Caco-2 (cell line): ENCODE results near the gene CPNE1. TPM values are rescaled to one million over a fixed set of nuclear protein-coding genes. Genes with fewer than 3 reads are reported as not detected.

Experiments used
- BruUV-seq: library from RNA; stranded (reverse); fragments of 400-500 nt; replicated peaks from 2 replicates; lab custom pipeline; 2021; lab: Mats Ljungman, UMichigan
- CTCF ChIA-PET: fragments of 300-600 bp; sonication (Branson Sonifier 250); formaldehyde crosslinking; loops from one replicate; lab custom pipeline; 2022; ENCODE audit warnings: antibody characterized with exemption; lab: Charles Lee
- POLR2A ChIA-PET: fragments of 300-600 bp; sonication (Branson Sonifier 250); formaldehyde crosslinking; loops from one replicate; lab custom pipeline; 2022; ENCODE audit warnings: antibody characterized with exemption; lab: Charles Lee
- DNase-seq, 2 experiments: peaks; one replicate each; pipeline versions ENCODE4 v3.0.0 to v3.0.0-alpha.2; 2020 to 2022
- H3K27me3 ChIP-seq: replicated peaks from 2 replicates; pipeline ENCODE4 v1.6.0; 2011; ENCODE audit warnings: low read length; ENCODE audit not compliant: control insufficient read depth, insufficient read depth
- H3K36me3 ChIP-seq: 2 replicates; pipeline ENCODE4 v1.5.1; 2011; ENCODE audit warnings: low read length; ENCODE audit not compliant: control insufficient read depth, insufficient read depth
- H3K4me1 ChIP-seq: fragments of 250-450 bp; sonication (Bioruptor Pico); 2 replicates; pipeline ENCODE4 v1.5.1; 2020; ENCODE audit warnings: mild to moderate bottlenecking
- H3K4me3 ChIP-seq: 2 replicates; pipeline ENCODE4 v1.5.1; 2011; ENCODE audit warnings: low read depth, mild to moderate bottlenecking, control low read depth, low read length
- H3K9me3 ChIP-seq: fragments of 250-450 bp; sonication (Bioruptor Pico); 2 replicates; pipeline ENCODE4 v1.5.1; 2020; ENCODE audit warnings: mild to moderate bottlenecking, moderate library complexity
- H3K27ac Mint-ChIP-seq: one replicate; pipeline ENCODE4 v1.8.0; 2022; ENCODE audit warnings: mixed read lengths; ENCODE audit not compliant: unreplicated experiment
- H3K27me3 Mint-ChIP-seq: one replicate; pipeline ENCODE4 v1.8.0; 2022; ENCODE audit warnings: mixed read lengths; ENCODE audit not compliant: insufficient read depth, unreplicated experiment
- H3K36me3 Mint-ChIP-seq: one replicate; pipeline ENCODE4 v1.8.0; 2022; ENCODE audit warnings: mild to moderate bottlenecking, mixed read lengths; ENCODE audit not compliant: insufficient read depth, unreplicated experiment
- H3K4me1 Mint-ChIP-seq: one replicate; pipeline ENCODE4 v1.8.0; 2022; ENCODE audit warnings: low read depth, mixed read lengths; ENCODE audit not compliant: unreplicated experiment
- H3K4me3 Mint-ChIP-seq: one replicate; pipeline ENCODE4 v1.8.0; 2022; ENCODE audit warnings: mild to moderate bottlenecking, moderate library complexity, mixed read lengths; ENCODE audit not compliant: unreplicated experiment
- H3K9me3 Mint-ChIP-seq: one replicate; pipeline ENCODE4 v1.8.0; 2022; ENCODE audit warnings: mixed read lengths; ENCODE audit not compliant: unreplicated experiment
- CTCF ChIP-seq, 2 experiments: fragments of 200-600 bp in 1 of 2; IDR thresholded peaks; 1 replicate in 1 of 2; 2 replicates in 1 of 2; pipeline versions ENCODE4 v1.5.1 to v1.8.0; 2011 to 2022; ENCODE audit warnings: antibody characterized with exemption in 1 of 2, control low read depth in 1 of 2, inconsistent platforms in 1 of 2, low read depth in 1 of 2, low read length in 1 of 2, mild to moderate bottlenecking in 1 of 2, moderate library complexity in 1 of 2; ENCODE audit not compliant: insufficient read depth in 1 of 2, severe bottlenecking in 1 of 2, unreplicated experiment in 1 of 2
- intact Hi-C: fragments of 100-400 bp; cut with micrococcal nuclease; formaldehyde crosslinking; loops from one replicate; pipeline ENCODE4 v1.10.0; 2022; ENCODE audit not compliant: unreplicated experiment
- total RNA-seq: library from RNA; stranded (reverse); gene quantifications from 2 replicates; pipeline ENCODE4 v1.2.3, GENCODE V29; 2022

Gene CPNE1
- total RNA-seq, 1 experiment from 2014 or later, result 833 TPM

- Mint-ChIP-seq H3K27me3 (no peaks in the 10 kb centered on the region), H3K36me3 (no peaks in the 10 kb centered on the region), H3K4me3 (no peak overlapping the region), H3K27ac (no peak overlapping the region), H3K4me1 (no peaks in the 10 kb centered on the region), H3K9me3 (no peaks in the 10 kb centered on the region)
- Histone ChIP-seq H3K4me1 (no peaks in the 10 kb centered on the region), H3K27me3 (no peaks in the 10 kb centered on the region), H3K4me3 (no peak overlapping the region), H3K36me3 (no peaks in the 10 kb centered on the region), H3K9me3 (no peaks in the 10 kb centered on the region; the same call in 1 of the 2 replicates)
- intact Hi-C loops, result no loop called here
- CTCF ChIA-PET, result interaction anchor here (1.4 kb wide), 1 partner anchor 41 kb away, joined by 5 read pairs; the partner anchor contains the start of gene ERGIC3
- TF ChIP-seq CTCF (IDR thresholded peaks at IDR 0.05; ENCODE audit: insufficient read depth in 1 of 2, low read depth in 1 of 2, low read length in 1 of 2, severe bottlenecking in 1 of 2, unreplicated experiment in 1 of 2), result no peak
- DNase-seq, result no peak
- no TSS peak for BruUV-seq
- POLR2A ChIA-PET, result interaction anchor here (0.5 kb wide), 1 partner anchor 84 kb away, joined by 3 read pairs; no protein-coding TSS in a partner anchor
Observed at GRCh38 chr20:35582131-35582530, 82.6 kb downstream of the CPNE1 start.

DNA sequence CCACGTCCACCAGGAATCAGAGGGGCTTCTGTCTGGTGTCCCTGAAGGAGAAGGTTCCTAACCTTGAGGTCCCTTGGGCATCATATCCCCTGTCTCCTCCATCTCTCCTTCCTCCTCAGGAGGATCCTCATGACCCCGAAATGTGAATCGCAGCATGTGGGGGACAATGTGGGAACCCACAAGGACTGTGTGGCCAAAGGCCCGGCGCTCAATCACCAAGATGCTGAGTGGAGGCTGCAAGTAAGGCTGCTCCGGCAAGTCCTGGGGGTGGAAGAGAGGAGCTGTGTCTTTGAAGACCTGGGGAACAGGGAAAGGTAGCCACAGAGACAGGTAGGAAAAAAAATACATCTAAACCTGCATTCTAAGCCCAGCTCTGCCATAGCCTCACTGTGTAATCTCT lies 85.5 kb downstream of the CPNE1 start:
- Mint-ChIP-seq H3K27me3 (no peaks in the 10 kb centered on the region), H3K27ac (no peak overlapping the region), H3K9me3 (no peaks in the 10 kb centered on the region), H3K4me3 (no peak overlapping the region), H3K4me1 (no peaks in the 10 kb centered on the region), H3K36me3 (no peaks in the 10 kb centered on the region)
- peak in 1 of 2 experiments; percentile 36 for DNase-seq
- ChIA-PET POLR2A (no interaction called here), CTCF (interaction anchor here (0.7 to 1.8 kb wide), 3 partner anchors 11 to 39 kb away, joined by 3 to 7 read pairs (median 3); no protein-coding TSS in a partner anchor)
- Histone ChIP-seq H3K4me1 (peaks cover 6% of the 10 kb centered on the region; the same call in 1 of the 2 replicates), H3K27me3 (no peaks in the 10 kb centered on the region), H3K36me3 (no peaks in the 10 kb centered on the region), H3K9me3 (no peaks in the 10 kb centered on the region; the same call in 1 of the 2 replicates), H3K4me3 (no peak overlapping the region)
- TF ChIP-seq CTCF (IDR thresholded peaks at IDR 0.05; ENCODE audit: insufficient read depth in 1 of 2, low read depth in 1 of 2, low read length in 1 of 2, severe bottlenecking in 1 of 2, unreplicated experiment in 1 of 2), result no peak
- intact Hi-C loops, result no loop called here
- no TSS peak for BruUV-seq

DNA sequence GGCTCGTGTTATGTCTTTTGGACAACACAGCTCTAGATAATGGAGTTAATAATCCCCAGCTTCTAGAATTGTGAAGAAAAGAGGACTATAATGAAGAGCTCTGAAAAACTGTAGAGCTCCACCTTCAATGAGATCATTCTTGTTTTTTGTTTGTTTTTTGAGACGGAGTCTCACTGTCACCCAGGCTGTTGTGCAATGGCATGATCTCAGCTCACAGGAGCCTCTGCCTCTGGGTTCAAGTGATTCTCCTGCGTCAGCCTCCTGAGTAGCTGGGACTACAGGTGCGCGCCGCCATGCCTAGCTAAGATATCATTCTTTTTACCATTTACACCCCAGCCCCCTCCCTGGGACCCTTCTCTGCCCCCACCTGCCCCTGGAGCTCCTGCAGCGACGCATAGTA lies 86.2 kb downstream of the CPNE1 start:
- DNase-seq, result no peak
- H3K9me3 Mint-ChIP-seq, result no peaks in the 10 kb centered on the region

More for the DNA sequence above, 86.2 kb downstream of the CPNE1 start:
- intact Hi-C loops, result no loop called here
- H3K27me3 Mint-ChIP-seq, result no peaks in the 10 kb centered on the region
- Histone ChIP-seq H3K4me3 (no peak overlapping the region), H3K27me3 (no peaks in the 10 kb centered on the region), H3K4me1 (peaks cover 6% of the 10 kb centered on the region; the same call in 1 of the 2 replicates), H3K9me3 (no peaks in the 10 kb centered on the region; the same call in 1 of the 2 replicates), H3K36me3 (no peaks in the 10 kb centered on the region)
- ChIA-PET CTCF (interaction anchor here (0.5 to 1.8 kb wide), 4 partner anchors 9 to 46 kb away, joined by 3 to 7 read pairs (median 4); no protein-coding TSS in a partner anchor), POLR2A (no interaction called here)
- no peaks in the 10 kb centered on the region for H3K4me1 Mint-ChIP-seq
- BruUV-seq, result no TSS peak
- no peak overlapping the region for H3K27ac Mint-ChIP-seq
- no peak for TF ChIP-seq CTCF (IDR thresholded peaks at IDR 0.05; ENCODE audit: insufficient read depth in 1 of 2, low read depth in 1 of 2, low read length in 1 of 2, severe bottlenecking in 1 of 2, unreplicated experiment in 1 of 2)
- H3K36me3 Mint-ChIP-seq, result no peaks in the 10 kb centered on the region
- no peak overlapping the region for H3K4me3 Mint-ChIP-seq
